Large intestine (tissue), 3 donors: Measurements from ENCODE around the gene TMEM116. TPM values are rescaled to one million over a fixed set of nuclear protein-coding genes. Genes with fewer than 3 reads are reported as not detected.
"Not testable (repeated sequence)": the region's sequence is repeated elsewhere in the genome, so short reads cannot be mapped to it uniquely, and the experiment has no call there.

Source experiments
- DNase-seq, 2 donors: peaks; one replicate each; pipeline versions ENCODE4 v3.0.0 to v3.0.0-alpha.2; 2013
- H3K27ac ChIP-seq: one replicate; pipeline ENCODE4 v1.5.1; 2013; ENCODE audit warnings: low read length
- H3K27me3 ChIP-seq: 2 replicates; pipeline ENCODE4 v1.6.1; 2013; ENCODE audit warnings: low read length; ENCODE audit not compliant: control insufficient read depth, insufficient read depth
- H3K36me3 ChIP-seq: 2 replicates; pipeline ENCODE4 v1.6.1; 2013; ENCODE audit warnings: low read length; ENCODE audit not compliant: control insufficient read depth, insufficient read depth
- H3K4me1 ChIP-seq: one replicate; pipeline ENCODE4 v1.6.1; 2013; ENCODE audit warnings: low read length; ENCODE audit not compliant: control insufficient read depth, insufficient read depth
- H3K4me3 ChIP-seq: one replicate; pipeline ENCODE4 v1.5.1; 2013; ENCODE audit warnings: low read length
- H3K9me3 ChIP-seq: one replicate; pipeline ENCODE4 v1.6.1; 2013; ENCODE audit warnings: mild to moderate bottlenecking, low read depth, low read length, moderate library complexity; ENCODE audit not compliant: control insufficient read depth
- WGBS: methylation state at CpG from one replicate; pipeline ENCODE4 v1.1.5; 2013; ENCODE audit warnings: low lambda C conversion rate; ENCODE audit not compliant: insufficient coverage; 5-methylcytosine and 5-hydroxymethylcytosine counted together
- polyA plus RNA-seq: library from polyadenylated mRNA; unstranded; fragments of 120-200 nt; gene quantifications from one replicate; pipeline ENCODE4 v1.2.1, GENCODE V29; 2013

The TMEM116 gene
- polyA plus RNA-seq, 1 donor = 16.8 TPM

GRCh38 chr12:111997300-111997699 lies 15.7 kb downstream of the TMEM116 start:
- Histone ChIP-seq H3K9me3 (no peaks in the 10 kb centered on the region), H3K36me3 (no peaks in the 10 kb centered on the region), H3K4me3 (no peak overlapping the region), H3K4me1 (peaks cover 6% of the 10 kb centered on the region), H3K27me3 (no peaks in the 10 kb centered on the region), H3K27ac (no peak overlapping the region)
- DNase-seq = no peak
- WGBS = no CpG with 5 or more reads among the region's 2 CpGs

- H3K36me3 ChIP-seq = no peaks in the 10 kb centered on the region
- DNase-seq = no peak
- H3K27me3 ChIP-seq = no peaks in the 10 kb centered on the region
- H3K9me3 ChIP-seq = no peaks in the 10 kb centered on the region
- no peak overlapping the region for H3K27ac ChIP-seq
- peaks cover 6% of the 10 kb centered on the region for H3K4me1 ChIP-seq
- no CpG with 5 or more reads among the region's 1 CpG for WGBS
- no peak overlapping the region for H3K4me3 ChIP-seq
These were observed 17.0 kb downstream of the TMEM116 start for GRCh38 chr12:111995782-111996480.

- not testable (repeated sequence) for H3K9me3 ChIP-seq, H3K36me3 ChIP-seq, H3K27me3 ChIP-seq, H3K4me1 ChIP-seq
- H3K27ac ChIP-seq = peak overlapping the region; percentile 14
- 43% methylated on average over 1 of the region's 17 CpGs for WGBS
- DNase-seq = peak; percentile 10 to 39
- H3K4me3 ChIP-seq = peak overlapping the region; percentile 4
These were observed 18.5 kb downstream of the TMEM116 start for GRCh38 chr12:111994211-111995111.

GRCh38 chr12:111993292-111994150 lies 19.4 kb downstream of the TMEM116 start:
- 100% methylated on average over 1 of the region's 2 CpGs for WGBS
- Histone ChIP-seq H3K27me3 (no peaks in the 10 kb centered on the region), H3K4me1 (peaks cover 6% of the 10 kb centered on the region), H3K4me3 (no peak overlapping the region), H3K9me3 (no peaks in the 10 kb centered on the region), H3K36me3 (no peaks in the 10 kb centered on the region), H3K27ac (no peak overlapping the region)
- DNase-seq = no peak

GRCh38 chr12:111992464-111992863 lies 20.5 kb downstream of the TMEM116 start:
- Histone ChIP-seq H3K4me3 (no peak overlapping the region), H3K9me3 (no peaks in the 10 kb centered on the region), H3K27me3 (no peaks in the 10 kb centered on the region), H3K27ac (no peak overlapping the region), H3K4me1 (peaks cover 6% of the 10 kb centered on the region), H3K36me3 (no peaks in the 10 kb centered on the region)
- 77% methylated on average over 4 of the region's 6 CpGs for WGBS
- DNase-seq = no peak

- no peaks in the 10 kb centered on the region for H3K9me3 ChIP-seq
- H3K27ac ChIP-seq = no peak overlapping the region
- no CpG with 5 or more reads among the region's 4 CpGs for WGBS
- H3K4me1 ChIP-seq = peaks cover 6% of the 10 kb centered on the region
- no peaks in the 10 kb centered on the region for H3K27me3 ChIP-seq
- DNase-seq = no peak
- H3K36me3 ChIP-seq = no peaks in the 10 kb centered on the region
- no peak overlapping the region for H3K4me3 ChIP-seq
These were observed 21.0 kb downstream of the TMEM116 start for GRCh38 chr12:111991946-111992345.

- no peaks in the 10 kb centered on the region for H3K9me3 ChIP-seq
- no peaks in the 10 kb centered on the region for H3K27me3 ChIP-seq
- no peak overlapping the region for H3K27ac ChIP-seq
- H3K4me3 ChIP-seq = no peak overlapping the region
- peaks cover 6% of the 10 kb centered on the region for H3K4me1 ChIP-seq
- DNase-seq = no peak
- no peaks in the 10 kb centered on the region for H3K36me3 ChIP-seq
- no CpG with 5 or more reads among the region's 2 CpGs for WGBS
These were observed 21.4 kb downstream of the TMEM116 start for GRCh38 chr12:111991535-111991934.

GRCh38 chr12:111984820-111985219 lies 28.1 kb downstream of the TMEM116 start:
- no peak for DNase-seq
- WGBS = 83% methylated on average over 2 of the region's 2 CpGs
- H3K4me1 ChIP-seq = no peaks in the 10 kb centered on the region

GRCh38 chr12:111981987-111982386 lies 31.0 kb downstream of the TMEM116 start:
- Histone ChIP-seq H3K27ac (no peak overlapping the region), H3K9me3 (no peaks in the 10 kb centered on the region), H3K36me3 (no peaks in the 10 kb centered on the region), H3K4me3 (no peak overlapping the region), H3K27me3 (no peaks in the 10 kb centered on the region), H3K4me1 (no peaks in the 10 kb centered on the region)
- no peak for DNase-seq
- WGBS = no CpG with 5 or more reads among the region's 2 CpGs

More at GRCh38 chr12:111984820-111985219, 28.1 kb downstream of the TMEM116 start:
- Histone ChIP-seq H3K4me3 (no peak overlapping the region), H3K36me3 (no peaks in the 10 kb centered on the region), H3K9me3 (no peaks in the 10 kb centered on the region), H3K27ac (no peak overlapping the region), H3K27me3 (no peaks in the 10 kb centered on the region)

GRCh38 chr12:111980598-111980997 lies 32.4 kb downstream of the TMEM116 start:
- no CpG with 5 or more reads among the region's 5 CpGs for WGBS
- no peaks in the 10 kb centered on the region for H3K27me3 ChIP-seq
- DNase-seq = no peak

More at GRCh38 chr12:111980598-111980997, 32.4 kb downstream of the TMEM116 start:
- Histone ChIP-seq H3K36me3 (no peaks in the 10 kb centered on the region), H3K27ac (no peak overlapping the region), H3K4me1 (no peaks in the 10 kb centered on the region), H3K9me3 (no peaks in the 10 kb centered on the region), H3K4me3 (no peak overlapping the region)
